Stimulated activated naive CD4-positive, alpha-beta T cell treated with Interleukin-2 at 50 U/mL for 16 hours (primary cell): ENCODE data around the gene SEC23IP.
A peak's percentile ranks its signal among the peaks of the same experiment; 100 is the strongest.
"Not testable (repeated sequence)": the region's sequence is repeated elsewhere in the genome, so short reads cannot be mapped to it uniquely, and the experiment has no call there.

Experiments
- DNase-seq: peaks from one replicate; lab custom pipeline; 2025; lab: John Stamatoyannopoulos, UW

Gene SEC23IP

GRCh38 chr10:119892188-119893065, at the start of gene SEC23IP:
Gene SEC23IP (plus strand): TSS chr10:119892730. CDS start chr10:119892783, 53 bp downstream.
- DNase-seq: peak; percentile 91

- no peak for DNase-seq
Measured at GRCh38 chr10:119845656-119846055, 46.9 kb upstream of the SEC23IP start.

GRCh38 chr10:119849031-119849789, 43.3 kb upstream of the SEC23IP start:
- DNase-seq: no peak

- no peak for DNase-seq
Measured at GRCh38 chr10:119849944-119850343, 42.6 kb upstream of the SEC23IP start.

- no peak for DNase-seq
Measured at GRCh38 chr10:119852277-119852676, 40.3 kb upstream of the SEC23IP start.

- no peak for DNase-seq
Measured at GRCh38 chr10:119852822-119853221, 39.7 kb upstream of the SEC23IP start.

GRCh38 chr10:119853574-119853973, 39.0 kb upstream of the SEC23IP start:
- DNase-seq: no peak

GRCh38 chr10:119858063-119858462, 34.5 kb upstream of the SEC23IP start:
- no peak for DNase-seq

GRCh38 chr10:119859420-119860258, 32.9 kb upstream of the SEC23IP start:
- no peak for DNase-seq

GRCh38 chr10:119860866-119861607, 31.5 kb upstream of the SEC23IP start:
- DNase-seq: no peak

GRCh38 chr10:119862524-119862923, 30.0 kb upstream of the SEC23IP start:
- DNase-seq: no peak

- DNase-seq: no peak
Measured at GRCh38 chr10:119863951-119864565, 28.5 kb upstream of the SEC23IP start.

- no peak for DNase-seq
Measured at GRCh38 chr10:119865699-119866240, 26.8 kb upstream of the SEC23IP start.

- DNase-seq: no peak
Measured at GRCh38 chr10:119867317-119867716, 25.2 kb upstream of the SEC23IP start.

- not testable (repeated sequence) for DNase-seq
Measured at GRCh38 chr10:119869398-119869797, 23.1 kb upstream of the SEC23IP start.

- DNase-seq: peak; percentile 43
Measured at GRCh38 chr10:119871881-119872609, 20.5 kb upstream of the SEC23IP start.

GRCh38 chr10:119872610-119872859, 20.0 kb upstream of the SEC23IP start, which contains the start of gene MCMBP:
Gene MCMBP (minus strand): TSS chr10:119872843. CDS start chr10:119872584, 259 bp downstream.
- DNase-seq: no peak

- peak; percentile 83 for DNase-seq
Measured at GRCh38 chr10:119872860-119873681, 19.5 kb upstream of the SEC23IP start.

- DNase-seq: no peak
Measured at GRCh38 chr10:119878524-119878923, 14.0 kb upstream of the SEC23IP start.
